ENCODE data around the gene ATP8A2. TPM values are rescaled to one million over a fixed set of nuclear protein-coding genes. Genes with fewer than 3 reads are reported as not detected.
"Not testable (repeated sequence)": the region's sequence is repeated elsewhere in the genome, so short reads cannot be mapped to it uniquely, and the experiment has no call there.

Gene ATP8A2
- total RNA-seq, 2 experiments from 2014 or later, result 0.22 to 0.42 TPM

DNA sequence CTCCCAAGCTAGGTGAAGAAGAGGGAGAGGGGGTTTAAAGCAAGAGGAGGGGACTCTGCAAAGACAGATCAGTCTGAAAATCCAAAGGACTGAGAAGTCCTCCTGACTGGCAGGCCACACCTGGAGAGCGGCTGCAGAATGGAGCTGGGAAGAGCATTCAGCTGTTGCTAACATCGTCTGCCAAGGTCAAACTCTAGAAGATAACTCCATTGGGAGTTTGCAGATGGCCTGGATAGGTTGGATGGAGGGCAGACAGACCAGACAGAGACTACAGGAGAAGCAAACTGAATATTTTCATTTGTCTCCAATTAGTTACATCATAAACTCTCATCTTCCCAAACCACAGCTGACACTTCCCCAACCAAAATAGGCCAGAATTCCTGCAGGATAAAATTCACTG, 699.9 kb downstream of the ATP8A2 start:
- Mint-ChIP-seq H3K27ac (no peak overlapping the region), H3K4me3 (no peak overlapping the region), H3K27me3 (peaks cover 28% of the 10 kb centered on the region), H3K36me3 (ENCODE audit: low read depth) (no peaks in the 10 kb centered on the region), H3K4me1 (peaks cover 4% of the 10 kb centered on the region), H3K9me3 (no peaks in the 10 kb centered on the region)
- POLR2A ChIA-PET, result no interaction called here
- no peak for DNase-seq
- CTCF ChIA-PET, result interaction anchor here (1.5 kb wide), 1 partner anchor 497 kb away, joined by 3 read pairs; no protein-coding TSS in a partner anchor

DNA sequence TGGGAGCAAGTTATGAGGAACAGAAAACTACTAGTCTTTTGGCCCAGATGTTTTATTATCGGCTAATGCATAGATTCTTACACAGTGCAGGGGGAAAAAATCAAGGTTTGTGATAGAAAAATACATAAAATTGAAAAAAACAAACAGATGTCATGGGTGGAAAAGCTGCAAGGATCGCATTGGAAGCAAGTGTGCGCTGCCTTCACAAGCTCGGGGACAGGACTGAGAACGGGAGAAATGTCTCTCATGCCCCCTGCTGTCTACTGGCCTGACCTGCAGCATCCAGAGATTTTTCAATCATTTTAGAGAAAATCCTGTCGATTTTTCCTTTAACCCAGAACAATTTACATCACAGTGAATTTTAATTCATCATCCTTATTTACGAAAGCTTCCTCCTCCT, 700.6 kb downstream of the ATP8A2 start:
- CTCF ChIA-PET, result interaction anchor here (1.5 kb wide), 1 partner anchor 498 kb away, joined by 3 read pairs; no protein-coding TSS in a partner anchor
- H3K4me3 Mint-ChIP-seq; POLR2A ChIA-PET; DNase-seq; H3K4me1 Mint-ChIP-seq; H3K9me3 Mint-ChIP-seq; H3K27ac Mint-ChIP-seq; H3K36me3 Mint-ChIP-seq (ENCODE audit: low read depth): not testable (repeated sequence)
- H3K27me3 Mint-ChIP-seq, result peaks cover 28% of the 10 kb centered on the region

DNA sequence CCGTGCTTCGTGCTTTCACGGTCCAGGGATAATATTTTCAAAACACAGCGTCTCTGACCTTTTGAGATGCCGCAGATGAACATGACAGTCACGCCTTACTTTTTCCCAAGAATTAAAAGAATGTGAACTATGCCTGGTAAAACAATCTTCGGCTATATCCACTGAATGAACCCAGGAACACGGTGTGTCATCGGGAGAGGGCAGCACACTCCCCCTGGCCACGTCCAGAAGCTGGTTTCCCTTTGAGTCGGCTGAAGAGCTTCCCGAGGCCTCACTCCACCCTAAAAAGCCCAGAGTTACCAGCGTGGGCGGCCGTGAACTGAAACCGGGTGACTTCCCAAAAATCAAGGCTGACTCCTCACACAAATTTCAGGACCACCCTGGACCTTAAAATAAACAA, 702.9 kb downstream of the ATP8A2 start:
- ChIA-PET CTCF (interaction anchor here (0.6 kb wide), 1 partner anchor 900 kb away, joined by 3 read pairs; no protein-coding TSS in a partner anchor), POLR2A (no interaction called here)
- H3K36me3 Mint-ChIP-seq (ENCODE audit: low read depth), result no peaks in the 10 kb centered on the region

More for the DNA sequence above, 702.9 kb downstream of the ATP8A2 start:
- Mint-ChIP-seq H3K27ac (no peak overlapping the region), H3K27me3 (peaks cover 26% of the 10 kb centered on the region), H3K4me1 (peaks cover 4% of the 10 kb centered on the region), H3K4me3 (no peak overlapping the region), H3K9me3 (no peaks in the 10 kb centered on the region)
- no peak for DNase-seq

Other genes with a start within 250 kb of the ATP8A2 start
- gene AMER2, start 199.7 kb upstream of the ATP8A2 start, total RNA-seq, result not detected
- gene MTMR6, start 84.5 kb upstream of the ATP8A2 start, total RNA-seq, result 10 to 100 TPM; 20.9 to 21.1 TPM
- gene NUP58, start 70.3 kb upstream of the ATP8A2 start, total RNA-seq, result 10 to 100 TPM; 75.0 to 76.0 TPM

Measured in activated CD4-positive, alpha-beta T cell treated with anti-CD3 and anti-CD28 coated beads, Interleukin-2, amount 10 ng/mL, durations not matched to agents 7 days and 5 days (primary cell).